ENCODE data around the gene MAEA. TPM values are rescaled to one million over a fixed set of nuclear protein-coding genes. Genes with fewer than 3 reads are reported as not detected.

MAEA gene
- total and polyA plus RNA-seq, 2 of the 8 experiments (the other 6 are each of a cell fraction or from before 2014, with no cell fraction given) = 75.8 to 133 TPM

DNA sequence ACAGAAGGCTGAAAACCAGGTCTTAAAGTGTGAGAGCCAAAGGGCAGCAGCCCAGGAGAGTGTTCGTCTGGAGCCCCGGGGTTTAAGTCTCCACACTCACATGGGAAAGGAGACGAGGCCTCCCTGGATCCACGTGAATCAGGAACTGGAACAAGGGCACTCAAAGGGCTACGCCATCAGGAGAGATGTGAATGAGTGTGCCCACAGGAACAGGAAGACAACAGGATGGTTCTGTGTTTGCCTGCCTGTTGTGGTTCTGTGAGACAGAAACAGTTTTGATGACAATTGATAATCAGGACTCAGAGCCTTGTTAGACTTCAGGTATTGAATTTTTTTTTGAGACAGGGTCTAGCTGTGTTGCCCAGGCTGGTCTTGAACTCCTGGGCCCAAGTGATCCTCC lies 35.9 kb upstream of the MAEA start (continued):
- TF ChIP-seq, protein P1, sequence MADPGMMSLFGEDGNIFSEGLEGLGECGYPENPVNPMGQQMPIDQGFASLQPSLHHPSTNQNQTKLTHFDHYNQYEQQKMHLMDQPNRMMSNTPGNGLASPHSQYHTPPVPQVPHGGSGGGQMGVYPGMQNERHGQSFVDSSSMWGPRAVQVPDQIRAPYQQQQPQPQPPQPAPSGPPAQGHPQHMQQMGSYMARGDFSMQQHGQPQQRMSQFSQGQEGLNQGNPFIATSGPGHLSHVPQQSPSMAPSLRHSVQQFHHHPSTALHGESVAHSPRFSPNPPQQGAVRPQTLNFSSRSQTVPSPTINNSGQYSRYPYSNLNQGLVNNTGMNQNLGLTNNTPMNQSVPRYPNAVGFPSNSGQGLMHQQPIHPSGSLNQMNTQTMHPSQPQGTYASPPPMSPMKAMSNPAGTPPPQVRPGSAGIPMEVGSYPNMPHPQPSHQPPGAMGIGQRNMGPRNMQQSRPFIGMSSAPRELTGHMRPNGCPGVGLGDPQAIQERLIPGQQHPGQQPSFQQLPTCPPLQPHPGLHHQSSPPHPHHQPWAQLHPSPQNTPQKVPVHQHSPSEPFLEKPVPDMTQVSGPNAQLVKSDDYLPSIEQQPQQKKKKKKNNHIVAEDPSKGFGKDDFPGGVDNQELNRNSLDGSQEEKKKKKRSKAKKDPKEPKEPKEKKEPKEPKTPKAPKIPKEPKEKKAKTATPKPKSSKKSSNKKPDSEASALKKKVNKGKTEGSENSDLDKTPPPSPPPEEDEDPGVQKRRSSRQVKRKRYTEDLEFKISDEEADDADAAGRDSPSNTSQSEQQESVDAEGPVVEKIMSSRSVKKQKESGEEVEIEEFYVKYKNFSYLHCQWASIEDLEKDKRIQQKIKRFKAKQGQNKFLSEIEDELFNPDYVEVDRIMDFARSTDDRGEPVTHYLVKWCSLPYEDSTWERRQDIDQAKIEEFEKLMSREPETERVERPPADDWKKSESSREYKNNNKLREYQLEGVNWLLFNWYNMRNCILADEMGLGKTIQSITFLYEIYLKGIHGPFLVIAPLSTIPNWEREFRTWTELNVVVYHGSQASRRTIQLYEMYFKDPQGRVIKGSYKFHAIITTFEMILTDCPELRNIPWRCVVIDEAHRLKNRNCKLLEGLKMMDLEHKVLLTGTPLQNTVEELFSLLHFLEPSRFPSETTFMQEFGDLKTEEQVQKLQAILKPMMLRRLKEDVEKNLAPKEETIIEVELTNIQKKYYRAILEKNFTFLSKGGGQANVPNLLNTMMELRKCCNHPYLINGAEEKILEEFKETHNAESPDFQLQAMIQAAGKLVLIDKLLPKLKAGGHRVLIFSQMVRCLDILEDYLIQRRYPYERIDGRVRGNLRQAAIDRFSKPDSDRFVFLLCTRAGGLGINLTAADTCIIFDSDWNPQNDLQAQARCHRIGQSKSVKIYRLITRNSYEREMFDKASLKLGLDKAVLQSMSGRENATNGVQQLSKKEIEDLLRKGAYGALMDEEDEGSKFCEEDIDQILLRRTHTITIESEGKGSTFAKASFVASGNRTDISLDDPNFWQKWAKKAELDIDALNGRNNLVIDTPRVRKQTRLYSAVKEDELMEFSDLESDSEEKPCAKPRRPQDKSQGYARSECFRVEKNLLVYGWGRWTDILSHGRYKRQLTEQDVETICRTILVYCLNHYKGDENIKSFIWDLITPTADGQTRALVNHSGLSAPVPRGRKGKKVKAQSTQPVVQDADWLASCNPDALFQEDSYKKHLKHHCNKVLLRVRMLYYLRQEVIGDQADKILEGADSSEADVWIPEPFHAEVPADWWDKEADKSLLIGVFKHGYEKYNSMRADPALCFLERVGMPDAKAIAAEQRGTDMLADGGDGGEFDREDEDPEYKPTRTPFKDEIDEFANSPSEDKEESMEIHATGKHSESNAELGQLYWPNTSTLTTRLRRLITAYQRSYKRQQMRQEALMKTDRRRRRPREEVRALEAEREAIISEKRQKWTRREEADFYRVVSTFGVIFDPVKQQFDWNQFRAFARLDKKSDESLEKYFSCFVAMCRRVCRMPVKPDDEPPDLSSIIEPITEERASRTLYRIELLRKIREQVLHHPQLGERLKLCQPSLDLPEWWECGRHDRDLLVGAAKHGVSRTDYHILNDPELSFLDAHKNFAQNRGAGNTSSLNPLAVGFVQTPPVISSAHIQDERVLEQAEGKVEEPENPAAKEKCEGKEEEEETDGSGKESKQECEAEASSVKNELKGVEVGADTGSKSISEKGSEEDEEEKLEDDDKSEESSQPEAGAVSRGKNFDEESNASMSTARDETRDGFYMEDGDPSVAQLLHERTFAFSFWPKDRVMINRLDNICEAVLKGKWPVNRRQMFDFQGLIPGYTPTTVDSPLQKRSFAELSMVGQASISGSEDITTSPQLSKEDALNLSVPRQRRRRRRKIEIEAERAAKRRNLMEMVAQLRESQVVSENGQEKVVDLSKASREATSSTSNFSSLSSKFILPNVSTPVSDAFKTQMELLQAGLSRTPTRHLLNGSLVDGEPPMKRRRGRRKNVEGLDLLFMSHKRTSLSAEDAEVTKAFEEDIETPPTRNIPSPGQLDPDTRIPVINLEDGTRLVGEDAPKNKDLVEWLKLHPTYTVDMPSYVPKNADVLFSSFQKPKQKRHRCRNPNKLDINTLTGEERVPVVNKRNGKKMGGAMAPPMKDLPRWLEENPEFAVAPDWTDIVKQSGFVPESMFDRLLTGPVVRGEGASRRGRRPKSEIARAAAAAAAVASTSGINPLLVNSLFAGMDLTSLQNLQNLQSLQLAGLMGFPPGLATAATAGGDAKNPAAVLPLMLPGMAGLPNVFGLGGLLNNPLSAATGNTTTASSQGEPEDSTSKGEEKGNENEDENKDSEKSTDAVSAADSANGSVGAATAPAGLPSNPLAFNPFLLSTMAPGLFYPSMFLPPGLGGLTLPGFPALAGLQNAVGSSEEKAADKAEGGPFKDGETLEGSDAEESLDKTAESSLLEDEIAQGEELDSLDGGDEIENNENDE (IDR thresholded peaks at IDR 0.05; ENCODE audit: insufficient replicate concordance, low read length) = no peak
- TF ChIP-seq EZH2 (IDR thresholded peaks at IDR 0.05; ENCODE audit: low read depth, low read length, severe bottlenecking) (no peak), HDAC2 (IDR thresholded peaks at IDR 0.05; ENCODE audit: borderline replicate concordance in 1 of 2, low read depth in 2 of 2, low read length in 2 of 2) (no peak), SP4 (IDR thresholded peaks at IDR 0.05; ENCODE audit: low read length) (no peak), SIRT6 (IDR thresholded peaks at IDR 0.05; ENCODE audit: low read length) (no peak), YY1 (IDR thresholded peaks at IDR 0.05; ENCODE audit: low read depth, low read length) (no peak), JUN (IDR thresholded peaks at IDR 0.05; ENCODE audit: low read depth, low read length) (no peak), CREB1 (IDR thresholded peaks at IDR 0.05) (no peak), MAX (IDR thresholded peaks at IDR 0.05) (no peak), BACH1 (IDR thresholded peaks at IDR 0.05; ENCODE audit: low read length) (no peak), RBBP5 (IDR thresholded peaks at IDR 0.05; ENCODE audit: borderline replicate concordance, low read depth, low read length) (no peak)
- TF ChIP-seq, protein P2, sequence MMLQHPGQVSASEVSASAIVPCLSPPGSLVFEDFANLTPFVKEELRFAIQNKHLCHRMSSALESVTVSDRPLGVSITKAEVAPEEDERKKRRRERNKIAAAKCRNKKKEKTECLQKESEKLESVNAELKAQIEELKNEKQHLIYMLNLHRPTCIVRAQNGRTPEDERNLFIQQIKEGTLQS (IDR thresholded peaks at IDR 0.05; ENCODE audit: insufficient read depth, low read depth, low read length) = no peak

All from H1 (cell line).